ENCODE measurements around the gene ZNF177.

ZNF177 gene

GRCh38 chr19:9431475-9431874, 68.7 kb downstream of the ZNF177 start:
- no peak for DNase-seq

Data from NCI-H1436 (cell line).